ENCODE measurements around the gene NTM.

NTM gene

GRCh38 chr11:132256528-132257279 lies 886.3 kb downstream of the NTM start:
- DNase-seq, result no peak

- no peak for DNase-seq
Measured at GRCh38 chr11:132257871-132258270, 887.5 kb downstream of the NTM start.

- no peak for DNase-seq
Measured at GRCh38 chr11:132258875-132259274, 888.5 kb downstream of the NTM start.

- no peak for DNase-seq
Measured at GRCh38 chr11:132260636-132261035, 890.2 kb downstream of the NTM start.

- no peak for DNase-seq
Measured at GRCh38 chr11:132263241-132263640, 892.8 kb downstream of the NTM start.

GRCh38 chr11:132263875-132264274 lies 893.5 kb downstream of the NTM start:
- no peak for DNase-seq

- DNase-seq, result no peak
Measured at GRCh38 chr11:132264616-132265015, 894.2 kb downstream of the NTM start.

GRCh38 chr11:132278801-132279574 lies 908.6 kb downstream of the NTM start:
- no peak for DNase-seq

- no peak for DNase-seq
Measured at GRCh38 chr11:132284048-132284447, 913.6 kb downstream of the NTM start.

GRCh38 chr11:132284611-132285010 lies 914.2 kb downstream of the NTM start:
- DNase-seq, result no peak

- no peak for DNase-seq
Measured at GRCh38 chr11:132285631-132286030, 915.2 kb downstream of the NTM start.

GRCh38 chr11:132286106-132286505 lies 915.7 kb downstream of the NTM start:
- no peak for DNase-seq

GRCh38 chr11:132288036-132288435 lies 917.6 kb downstream of the NTM start:
- DNase-seq, result no peak

GRCh38 chr11:132289590-132290256 lies 919.3 kb downstream of the NTM start:
- no peak for DNase-seq

GRCh38 chr11:132293586-132293985 lies 923.2 kb downstream of the NTM start:
- DNase-seq, result no peak

- DNase-seq, result no peak
Measured at GRCh38 chr11:132296946-132297610, 926.7 kb downstream of the NTM start.

GRCh38 chr11:132298357-132298756 lies 927.9 kb downstream of the NTM start:
- no peak for DNase-seq

- no peak for DNase-seq
Measured at GRCh38 chr11:132300283-132300682, 929.9 kb downstream of the NTM start.

- DNase-seq, result no peak
Measured at GRCh38 chr11:132301465-132301864, 931.0 kb downstream of the NTM start.

- DNase-seq, result no peak
Measured at GRCh38 chr11:132301900-132302299, 931.5 kb downstream of the NTM start.

GRCh38 chr11:132307309-132308020 lies 937.0 kb downstream of the NTM start:
- no peak for DNase-seq

All from NCI-H187 (cell line).